ENCODE data around the gene CYTIP. TPM values are rescaled to one million over a fixed set of nuclear protein-coding genes. Genes with fewer than 3 reads are reported as not detected.

CYTIP gene
- total RNA-seq, 1 experiment from 2014 or later = 0.57 TPM

GRCh38 chr2:157419031-157419575 lies 24.8 kb downstream of the CYTIP start:
- H3K4me1 ChIP-seq (ENCODE audit: control insufficient read depth, insufficient read depth, low read length) = no peaks in the 10 kb centered on the region
- no peak overlapping the region for H3K27ac ChIP-seq (ENCODE audit: low read length)
- no peaks in the 10 kb centered on the region for H3K9me3 ChIP-seq (ENCODE audit: control insufficient read depth, insufficient read depth, low read depth, low read length)
- ATAC-seq = no peak
- POLR2A ChIA-PET = no interaction called here
- intact Hi-C loops (cut with micrococcal nuclease; ENCODE audit: unreplicated experiment) = no loop called here
- DNase-seq (ENCODE audit: low read depth, low spot score) = no peak
- CTCF ChIA-PET = no interaction called here
- in situ Hi-C loops (cut with HindIII; ENCODE audit: low pct_unique_long_range_greater_than_20kb, low sequenced_read_pairs) = no loop called here
- no TSS peak for BruUV-seq (replicated peaks)
- TF ChIP-seq SIN3A (IDR thresholded peaks at IDR 0.05; ENCODE audit: borderline replicate concordance, insufficient read depth, low read depth, low read length) (no peak), REST (IDR thresholded peaks at IDR 0.05; ENCODE audit: insufficient read depth in 1 of 2, low read depth in 2 of 2, low read length in 1 of 2) (no peak), TCF7L2 (IDR thresholded peaks at IDR 0.05; ENCODE audit: low read depth, low read length) (no peak), CTCF (IDR thresholded peaks at IDR 0.05) (no peak), POLR2AphosphoS5 (IDR thresholded peaks at IDR 0.05; ENCODE audit: low read depth, low read length) (no peak)
- H3K27me3 ChIP-seq (ENCODE audit: control insufficient read depth, insufficient read depth, low read length) = no peaks in the 10 kb centered on the region
- H3K36me3 ChIP-seq (ENCODE audit: control insufficient read depth, insufficient read depth, low read length) = no peaks in the 10 kb centered on the region
- H3K4me3 ChIP-seq (ENCODE audit: low read depth in 2 of 2, low read length in 2 of 2) = no peak overlapping the region

GRCh38 chr2:157418239-157418641 lies 25.6 kb downstream of the CYTIP start:
- DNase-seq (ENCODE audit: low read depth, low spot score) (no peak), ATAC-seq (no peak)
- Histone ChIP-seq H3K9me3 (ENCODE audit: control insufficient read depth, insufficient read depth, low read depth, low read length) (no peaks in the 10 kb centered on the region), H3K27me3 (ENCODE audit: control insufficient read depth, insufficient read depth, low read length) (no peaks in the 10 kb centered on the region), H3K27ac (ENCODE audit: low read length) (no peak overlapping the region), H3K36me3 (ENCODE audit: control insufficient read depth, insufficient read depth, low read length) (no peaks in the 10 kb centered on the region), H3K4me1 (ENCODE audit: control insufficient read depth, insufficient read depth, low read length) (no peaks in the 10 kb centered on the region), H3K4me3 (ENCODE audit: low read depth in 2 of 2, low read length in 2 of 2) (no peak overlapping the region)
- ChIA-PET CTCF (no interaction called here), POLR2A (no interaction called here)
- BruUV-seq (replicated peaks) = no TSS peak
- TF ChIP-seq POLR2AphosphoS5 (IDR thresholded peaks at IDR 0.05; ENCODE audit: low read depth, low read length) = no peak
- no peak for TF ChIP-seq TCF7L2 (IDR thresholded peaks at IDR 0.05; ENCODE audit: low read depth, low read length)
- TF ChIP-seq REST (IDR thresholded peaks at IDR 0.05; ENCODE audit: insufficient read depth in 1 of 2, low read depth in 2 of 2, low read length in 1 of 2) = no peak
- TF ChIP-seq SIN3A (IDR thresholded peaks at IDR 0.05; ENCODE audit: borderline replicate concordance, insufficient read depth, low read depth, low read length) = no peak
- no peak for TF ChIP-seq CTCF (IDR thresholded peaks at IDR 0.05)
- intact Hi-C loops (cut with micrococcal nuclease; ENCODE audit: unreplicated experiment) = no loop called here
- in situ Hi-C loops (cut with HindIII; ENCODE audit: low pct_unique_long_range_greater_than_20kb, low sequenced_read_pairs) = no loop called here

Measured in Panc1 (cell line).